Measurements from ENCODE around the gene PRRT1.
"Not testable (repeated sequence)": the region's sequence is repeated elsewhere in the genome, so short reads cannot be mapped to it uniquely, and the experiment has no call there.

Gene PRRT1

DNA sequence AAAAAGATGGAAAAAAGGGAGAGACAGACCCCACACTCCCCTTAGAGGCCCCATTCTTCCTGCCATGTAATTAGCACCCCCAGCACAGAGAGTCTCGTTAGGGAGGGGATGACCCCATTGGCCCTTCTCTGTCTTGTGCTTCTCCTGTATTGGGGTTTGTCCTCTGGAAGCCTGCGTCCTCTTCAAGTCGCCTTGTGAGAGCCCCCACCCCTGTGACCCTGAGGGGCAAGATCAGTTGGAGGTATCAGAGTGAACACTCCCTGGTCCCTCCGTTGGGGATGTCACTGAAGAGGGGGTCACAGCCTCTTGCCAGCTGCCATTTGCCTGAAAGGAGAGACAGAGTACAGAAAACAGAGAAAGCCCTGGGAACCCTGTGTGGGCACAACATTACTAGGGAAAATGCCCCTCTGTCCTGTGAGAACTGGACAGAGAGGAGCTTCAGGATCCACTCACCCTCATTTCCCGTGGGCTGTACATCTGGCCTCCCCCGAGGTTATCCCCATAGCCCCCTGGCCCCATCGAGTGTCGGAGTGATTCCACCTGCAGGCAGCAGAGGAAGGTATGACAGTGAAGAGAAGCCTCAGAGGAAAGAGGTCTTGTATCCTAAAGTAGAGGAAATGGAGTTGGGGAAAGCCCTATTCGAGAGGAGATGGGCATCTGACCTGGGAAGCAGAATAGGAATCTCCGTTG, 34.6 kb upstream of the PRRT1 start:
- H3K4me1 ChIP-seq (ENCODE audit: control insufficient read depth, insufficient read depth, low read length): peaks cover 31% of the 10 kb centered on the region
- H3K36me3 ChIP-seq (ENCODE audit: insufficient read depth, low read length): peaks cover 41% of the 10 kb centered on the region

DNA sequence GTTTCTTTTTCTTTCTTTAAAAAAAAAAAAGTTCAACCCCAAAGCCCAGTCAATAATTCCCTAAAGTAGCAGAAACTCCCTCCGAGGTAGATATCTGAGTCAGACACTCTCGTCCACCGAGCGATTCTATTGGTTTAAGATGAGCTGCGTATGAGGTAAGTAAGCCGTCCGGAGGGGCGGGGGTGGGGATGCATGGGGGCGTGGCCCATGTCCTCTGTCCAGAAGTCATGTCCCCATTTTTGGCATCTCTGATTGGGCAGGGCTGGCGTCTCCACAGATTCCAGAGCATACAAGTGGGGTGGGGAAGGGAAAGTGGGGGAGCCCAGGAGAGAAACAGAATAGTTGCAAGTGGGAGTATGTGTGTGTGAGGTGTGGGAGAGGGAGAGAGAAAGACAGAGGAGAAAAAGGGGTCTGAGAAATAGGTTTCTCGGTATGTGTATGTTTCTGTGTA, 34.0 kb upstream of the PRRT1 start:
- H3K27me3 ChIP-seq (ENCODE audit: control insufficient read depth, insufficient read depth, low read length); H3K4me3 ChIP-seq (ENCODE audit: low read length); H3K9me3 ChIP-seq (replicated peaks; ENCODE audit: low read length): not testable (repeated sequence)
- H3K4me1 ChIP-seq (ENCODE audit: control insufficient read depth, insufficient read depth, low read length): peaks cover 27% of the 10 kb centered on the region
- peak overlapping the region; percentile 47 for H3K9ac ChIP-seq (ENCODE audit: low read depth, low read length)
- peak overlapping the region; percentile 39 for H3K4me2 ChIP-seq (ENCODE audit: low read length)
- peaks cover 41% of the 10 kb centered on the region for H3K36me3 ChIP-seq (ENCODE audit: insufficient read depth, low read length)

More for the DNA sequence above, 34.6 kb upstream of the PRRT1 start:
- H3K9me3 ChIP-seq (replicated peaks; ENCODE audit: low read length); H3K4me3 ChIP-seq (ENCODE audit: low read length); H3K27me3 ChIP-seq (ENCODE audit: control insufficient read depth, insufficient read depth, low read length); H3K9ac ChIP-seq (ENCODE audit: low read depth, low read length): not testable (repeated sequence)
- peak overlapping the region; percentile 39 for H3K4me2 ChIP-seq (ENCODE audit: low read length)

DNA sequence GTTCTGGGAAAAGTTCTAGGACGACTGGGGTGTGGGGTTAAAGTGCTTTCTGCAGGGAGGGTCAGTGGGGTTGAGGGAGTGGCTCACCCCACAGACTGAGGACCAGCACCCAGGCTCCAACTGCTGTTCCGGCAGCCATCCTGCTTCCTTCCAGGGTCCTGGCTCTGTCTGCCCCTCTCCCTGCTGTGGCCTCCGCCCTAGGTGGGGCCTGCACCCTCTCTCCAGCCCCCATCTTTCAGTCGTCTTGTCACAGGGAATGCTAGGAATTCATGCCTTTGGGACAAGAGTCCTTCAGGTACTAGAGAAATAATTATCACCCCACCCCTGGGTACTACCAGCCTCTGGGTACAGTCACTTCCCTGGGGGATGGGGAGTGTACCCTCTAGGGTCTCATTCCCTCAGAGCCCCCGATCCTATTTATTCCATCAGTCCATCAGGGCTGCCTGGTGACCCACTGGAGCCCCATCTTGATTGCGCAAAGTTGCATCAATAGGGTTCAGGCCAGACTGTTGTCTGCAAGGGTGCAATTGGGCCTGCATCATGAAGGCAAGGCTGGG, 32.4 kb upstream of the PRRT1 start, which contains the start of gene AGER:
Gene AGER (minus strand): TSS at position 170 of the 557 bp plus-strand sequence. CDS start 31 bp downstream, at position 139.
- H3K9ac ChIP-seq (ENCODE audit: low read depth, low read length): no peak within 1 kb of the TSS
- no peaks in the 10 kb centered on the region for H3K27me3 ChIP-seq (ENCODE audit: control insufficient read depth, insufficient read depth, low read length)
- no peak within 1 kb of the TSS for H3K4me2 ChIP-seq (ENCODE audit: low read length)
- H3K4me3 ChIP-seq (ENCODE audit: low read length): no peak within 1 kb of the TSS
- no peaks in the 10 kb centered on the region for H3K9me3 ChIP-seq (replicated peaks; ENCODE audit: low read length)
- peaks cover 25% of the 10 kb centered on the region for H3K4me1 ChIP-seq (ENCODE audit: control insufficient read depth, insufficient read depth, low read length)
- peaks cover 41% of the 10 kb centered on the region for H3K36me3 ChIP-seq (ENCODE audit: insufficient read depth, low read length)

- H3K36me3 ChIP-seq (ENCODE audit: insufficient read depth, low read length): peaks cover 41% of the 10 kb centered on the region
- no peak overlapping the region for H3K4me2 ChIP-seq (ENCODE audit: low read length)
- no peaks in the 10 kb centered on the region for H3K27me3 ChIP-seq (ENCODE audit: control insufficient read depth, insufficient read depth, low read length)
- no peaks in the 10 kb centered on the region for H3K9me3 ChIP-seq (replicated peaks; ENCODE audit: low read length)
- peaks cover 24% of the 10 kb centered on the region for H3K4me1 ChIP-seq (ENCODE audit: control insufficient read depth, insufficient read depth, low read length)
- no peak overlapping the region for H3K9ac ChIP-seq (ENCODE audit: low read depth, low read length)
- H3K4me3 ChIP-seq (ENCODE audit: low read length): no peak overlapping the region
Observed at GRCh38 chr6:32183483-32184083, 31.8 kb upstream of the PRRT1 start.

- Histone ChIP-seq H3K4me1 (ENCODE audit: control insufficient read depth, insufficient read depth, low read length) (peaks cover 20% of the 10 kb centered on the region), H3K36me3 (ENCODE audit: insufficient read depth, low read length) (peaks cover 40% of the 10 kb centered on the region), H3K9ac (ENCODE audit: low read depth, low read length) (no peak overlapping the region)
Observed at GRCh38 chr6:32183030-32183429, 31.3 kb upstream of the PRRT1 start.

DNA sequence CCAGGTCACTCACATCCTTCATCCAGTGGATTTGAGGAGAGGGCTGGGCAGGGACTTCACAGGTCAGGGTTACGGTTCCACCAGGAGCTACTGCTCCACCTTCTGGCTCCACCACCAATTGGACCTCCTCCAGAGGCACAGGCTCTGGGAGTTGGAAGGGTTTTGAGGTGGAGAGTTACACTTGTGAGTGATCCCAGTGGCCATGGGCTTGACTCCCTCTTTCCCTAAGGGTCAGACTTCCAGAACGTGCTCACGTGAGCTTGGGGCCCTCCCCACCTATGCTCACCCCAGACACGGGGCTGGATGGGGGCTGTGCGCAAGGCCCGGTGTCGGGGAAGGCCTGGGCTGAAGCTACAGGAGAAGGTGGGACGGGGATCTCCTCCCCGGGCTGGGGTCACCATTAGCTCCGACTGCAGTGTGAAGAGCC, 30.8 kb upstream of the PRRT1 start:
- no peak overlapping the region for H3K9ac ChIP-seq (ENCODE audit: low read depth, low read length)
- H3K36me3 ChIP-seq (ENCODE audit: insufficient read depth, low read length): peaks cover 36% of the 10 kb centered on the region
- no peak overlapping the region for H3K4me2 ChIP-seq (ENCODE audit: low read length)
- H3K4me1 ChIP-seq (ENCODE audit: control insufficient read depth, insufficient read depth, low read length): peaks cover 15% of the 10 kb centered on the region
- H3K4me3 ChIP-seq (ENCODE audit: low read length): no peak overlapping the region
- no peaks in the 10 kb centered on the region for H3K9me3 ChIP-seq (replicated peaks; ENCODE audit: low read length)
- H3K27me3 ChIP-seq (ENCODE audit: control insufficient read depth, insufficient read depth, low read length): no peaks in the 10 kb centered on the region

More at GRCh38 chr6:32183030-32183429, 31.3 kb upstream of the PRRT1 start:
- Histone ChIP-seq H3K27me3 (ENCODE audit: control insufficient read depth, insufficient read depth, low read length) (no peaks in the 10 kb centered on the region), H3K9me3 (replicated peaks; ENCODE audit: low read length) (no peaks in the 10 kb centered on the region), H3K4me2 (ENCODE audit: low read length) (no peak overlapping the region), H3K4me3 (ENCODE audit: low read length) (no peak overlapping the region)

GRCh38 chr6:32181915-32182529, 30.3 kb upstream of the PRRT1 start:
- Histone ChIP-seq H3K9me3 (replicated peaks; ENCODE audit: low read length) (no peaks in the 10 kb centered on the region), H3K4me2 (ENCODE audit: low read length) (no peak overlapping the region), H3K27me3 (ENCODE audit: control insufficient read depth, insufficient read depth, low read length) (no peaks in the 10 kb centered on the region), H3K4me1 (ENCODE audit: control insufficient read depth, insufficient read depth, low read length) (peaks cover 17% of the 10 kb centered on the region), H3K36me3 (ENCODE audit: insufficient read depth, low read length) (peaks cover 30% of the 10 kb centered on the region), H3K4me3 (ENCODE audit: low read length) (no peak overlapping the region), H3K9ac (ENCODE audit: low read depth, low read length) (no peak overlapping the region)

- H3K9me3 ChIP-seq (replicated peaks; ENCODE audit: low read length): no peaks in the 10 kb centered on the region
- H3K9ac ChIP-seq (ENCODE audit: low read depth, low read length): no peak overlapping the region
- no peaks in the 10 kb centered on the region for H3K27me3 ChIP-seq (ENCODE audit: control insufficient read depth, insufficient read depth, low read length)
Observed at GRCh38 chr6:32181148-32181702, 29.5 kb upstream of the PRRT1 start.

GRCh38 chr6:32179766-32180405, 28.1 kb upstream of the PRRT1 start:
- H3K27me3 ChIP-seq (ENCODE audit: control insufficient read depth, insufficient read depth, low read length): no peaks in the 10 kb centered on the region
- no peaks in the 10 kb centered on the region for H3K9me3 ChIP-seq (replicated peaks; ENCODE audit: low read length)
- H3K36me3 ChIP-seq (ENCODE audit: insufficient read depth, low read length): peaks cover 20% of the 10 kb centered on the region
- H3K4me1 ChIP-seq (ENCODE audit: control insufficient read depth, insufficient read depth, low read length): peaks cover 26% of the 10 kb centered on the region
- H3K4me2 ChIP-seq (ENCODE audit: low read length): no peak overlapping the region
- no peak overlapping the region for H3K9ac ChIP-seq (ENCODE audit: low read depth, low read length)
- no peak overlapping the region for H3K4me3 ChIP-seq (ENCODE audit: low read length)

More at GRCh38 chr6:32181148-32181702, 29.5 kb upstream of the PRRT1 start:
- Histone ChIP-seq H3K4me3 (ENCODE audit: low read length) (no peak overlapping the region), H3K36me3 (ENCODE audit: insufficient read depth, low read length) (peaks cover 22% of the 10 kb centered on the region), H3K4me1 (ENCODE audit: control insufficient read depth, insufficient read depth, low read length) (peaks cover 25% of the 10 kb centered on the region), H3K4me2 (ENCODE audit: low read length) (no peak overlapping the region)

- Histone ChIP-seq H3K4me3 (ENCODE audit: low read length) (peak overlapping the region; percentile 94), H3K9ac (ENCODE audit: low read depth, low read length) (peak overlapping the region; percentile 97), H3K9me3 (replicated peaks; ENCODE audit: low read length) (no peaks in the 10 kb centered on the region), H3K4me2 (ENCODE audit: low read length) (peak overlapping the region; percentile 93), H3K36me3 (ENCODE audit: insufficient read depth, low read length) (peaks cover 14% of the 10 kb centered on the region), H3K4me1 (ENCODE audit: control insufficient read depth, insufficient read depth, low read length) (peaks cover 32% of the 10 kb centered on the region), H3K27me3 (ENCODE audit: control insufficient read depth, insufficient read depth, low read length) (no peaks in the 10 kb centered on the region)
Observed at GRCh38 chr6:32178547-32179440, 27.1 kb upstream of the PRRT1 start.
